SH-SY5Y (cell line): ENCODE results near the gene TPST2.

Experiments
- GATA2 ChIP-seq: IDR thresholded peaks from 2 replicates; pipeline ENCODE4 v1.6.1; 2011; ENCODE audit warnings: mild to moderate bottlenecking, low read depth, low read length
- GATA3 ChIP-seq: IDR thresholded peaks from 2 replicates; pipeline ENCODE4 v1.6.1; 2011; ENCODE audit warnings: low read depth, mild to moderate bottlenecking, low read length, moderate library complexity

GRCh38 chr22:26540119-26540518 is 49.8 kb downstream of the TPST2 start:
- TF ChIP-seq GATA2 (no peak), GATA3 (no peak)
